NCI-H1092 treated with DMSO at 0.1 percent for 48 hours (cell line): ENCODE results near the gene KCTD1.

Source experiments
- DNase-seq: peaks from one replicate; lab custom pipeline; 2025; lab: John Stamatoyannopoulos, UW

KCTD1 gene

GRCh38 chr18:26480897-26481795, 67.2 kb downstream of the KCTD1 start:
- no peak for DNase-seq

- no peak for DNase-seq
Observed at GRCh38 chr18:26479681-26480079, 68.7 kb downstream of the KCTD1 start.

GRCh38 chr18:26479065-26479680, 69.2 kb downstream of the KCTD1 start:
- DNase-seq: no peak

GRCh38 chr18:26477828-26478466, 70.4 kb downstream of the KCTD1 start:
- DNase-seq: no peak

GRCh38 chr18:26476697-26477096, 71.7 kb downstream of the KCTD1 start:
- DNase-seq: no peak

GRCh38 chr18:26474542-26474941, 73.8 kb downstream of the KCTD1 start:
- DNase-seq: no peak

- no peak for DNase-seq
Observed at GRCh38 chr18:26473672-26474071, 74.7 kb downstream of the KCTD1 start.

- DNase-seq: no peak
Observed at GRCh38 chr18:26471826-26472225, 76.5 kb downstream of the KCTD1 start.

- no peak for DNase-seq
Observed at GRCh38 chr18:26471027-26471426, 77.3 kb downstream of the KCTD1 start.

- peak; percentile 76 for DNase-seq
Observed at GRCh38 chr18:26470011-26470637, 78.2 kb downstream of the KCTD1 start.

GRCh38 chr18:26468931-26469340, 79.4 kb downstream of the KCTD1 start:
- DNase-seq: peak; percentile 65

- DNase-seq: no peak
Observed at GRCh38 chr18:26466026-26466425, 82.3 kb downstream of the KCTD1 start.

GRCh38 chr18:26465431-26465830, 82.9 kb downstream of the KCTD1 start:
- DNase-seq: no peak

GRCh38 chr18:26464128-26465011, 84.0 kb downstream of the KCTD1 start:
- DNase-seq: no peak

- DNase-seq: no peak
Observed at GRCh38 chr18:26462355-26462754, 86.0 kb downstream of the KCTD1 start.

- no peak for DNase-seq
Observed at GRCh38 chr18:26461405-26461804, 86.9 kb downstream of the KCTD1 start.

- peak; percentile 60 for DNase-seq
Observed at GRCh38 chr18:26460449-26461091, 87.8 kb downstream of the KCTD1 start.

- no peak for DNase-seq
Observed at GRCh38 chr18:26459884-26460283, 88.5 kb downstream of the KCTD1 start.

- no peak for DNase-seq
Observed at GRCh38 chr18:26459340-26459739, 89.0 kb downstream of the KCTD1 start.

- no peak for DNase-seq
Observed at GRCh38 chr18:26458526-26459232, 89.7 kb downstream of the KCTD1 start.
